HepG2 (cell line): Measurements from ENCODE around the gene PSD4. TPM values are rescaled to one million over a fixed set of nuclear protein-coding genes. Genes with fewer than 3 reads are reported as not detected.

Source experiments
- CEBPB ChIP-seq: IDR thresholded peaks from 2 replicates; pipeline ENCODE4 v1.6.1; 2011; ENCODE audit warnings: low read depth, low read length, improper control_type of control experiment, borderline replicate concordance
- HDAC2 ChIP-seq: sonication (generic); formaldehyde crosslinking; IDR thresholded peaks from 2 replicates; pipeline ENCODE4 v1.4.0; 2020; ENCODE audit warnings: missing genetic modification reagents
- HNF1A ChIP-seq, 2 experiments: sonication (generic) in 1 of 2; formaldehyde crosslinking in 1 of 2; IDR thresholded peaks; 2 replicates each; pipeline versions ENCODE4 v1.4.0 to v1.6.1; 2016 to 2020; ENCODE audit warnings: borderline replicate concordance in 1 of 2, low read depth in 1 of 2, mild to moderate bottlenecking in 1 of 2, missing genetic modification reagents in 1 of 2
- MAFK ChIP-seq, 2 experiments: IDR thresholded peaks in 1 of 2; conservative IDR thresholded peaks in 1 of 2; 2 replicates each; pipeline ENCODE4 v1.6.1; 2011; ENCODE audit warnings: improper control_type of control experiment in 2 of 2, low read length in 2 of 2
- NFE2 ChIP-seq: sonication (generic); formaldehyde crosslinking; IDR thresholded peaks from 2 replicates; pipeline ENCODE4 v1.4.0; 2020; ENCODE audit warnings: missing genetic modification reagents
- SATB2 ChIP-seq: sonication (generic); formaldehyde crosslinking; IDR thresholded peaks from 2 replicates; pipeline ENCODE4 v1.5.0; 2020; ENCODE audit warnings: missing genetic modification reagents
- SP140L ChIP-seq: sonication (generic); formaldehyde crosslinking; IDR thresholded peaks from 2 replicates; pipeline ENCODE4 v1.4.0; 2020; ENCODE audit warnings: missing genetic modification reagents, borderline replicate concordance
- STAT6 ChIP-seq: sonication (generic); formaldehyde crosslinking; IDR thresholded peaks from 2 replicates; pipeline ENCODE4 v1.4.0; 2020; ENCODE audit warnings: missing genetic modification reagents, mild to moderate bottlenecking, borderline replicate concordance
- U2AF2 ChIP-seq: fragments of 200-400 bp; formaldehyde crosslinking; IDR thresholded peaks from 2 replicates; pipeline ENCODE4 v1.6.1; 2017; ENCODE audit warnings: low read depth, mild to moderate bottlenecking, low read length
- ZBTB34 ChIP-seq: sonication (generic); formaldehyde crosslinking; IDR thresholded peaks from 2 replicates; pipeline ENCODE4 v1.8.0; 2022; ENCODE audit warnings: mild to moderate bottlenecking, missing genetic modification reagents
- ZNF225 ChIP-seq: sonication (generic); formaldehyde crosslinking; IDR thresholded peaks from 2 replicates; pipeline ENCODE4 v1.4.0; 2020; ENCODE audit warnings: mild to moderate bottlenecking, missing genetic modification reagents
- ZNF232 ChIP-seq: sonication (generic); formaldehyde crosslinking; IDR thresholded peaks from 2 replicates; pipeline ENCODE4 v1.4.0; 2020; ENCODE audit warnings: missing genetic modification reagents, borderline replicate concordance
- ZNF235 ChIP-seq: sonication (generic); formaldehyde crosslinking; IDR thresholded peaks from 2 replicates; pipeline ENCODE4 v1.8.1; 2023; ENCODE audit warnings: mild to moderate bottlenecking, missing genetic modification reagents, borderline replicate concordance
- ZNF335 ChIP-seq: sonication (generic); formaldehyde crosslinking; IDR thresholded peaks from 2 replicates; pipeline ENCODE4 v1.4.0; 2020; ENCODE audit warnings: missing genetic modification reagents
- ZNF550 ChIP-seq: sonication (generic); formaldehyde crosslinking; IDR thresholded peaks from 2 replicates; pipeline ENCODE4 v1.4.0; 2020; ENCODE audit warnings: mild to moderate bottlenecking, missing genetic modification reagents, borderline replicate concordance
- ZNF770 ChIP-seq: sonication (generic); formaldehyde crosslinking; IDR thresholded peaks from 2 replicates; pipeline ENCODE4 v1.5.0; 2020; ENCODE audit warnings: mild to moderate bottlenecking, missing genetic modification reagents
- polyA plus RNA-seq, 8 experiments: library from polyadenylated mRNA; depleted of rRNA in 3 of 8; stranded (reverse) in 7 of 8; unstranded in 1 of 8; fragments of >200 nt; fragmentation: Illumina TruSeq in 4 of 8; extraction: Trizol in 4 of 8; gene quantifications; 2 replicates each; pipeline versions ENCODE4 v1.2.1 to v1.2.3, GENCODE V29; 2011 to 2016; ENCODE audit warnings: low read depth in 4 of 8, missing spikeins in 1 of 8, mixed read lengths in 1 of 8; ENCODE audit not compliant: insufficient read depth in 1 of 8
- total RNA-seq, 5 experiments: library from RNA; depleted of rRNA; stranded (reverse); fragments of >200 nt; fragmentation: Illumina TruSeq; extraction: Trizol; gene quantifications; 2 replicates each; pipeline ENCODE4 v1.2.3, GENCODE V29; 2016; ENCODE audit warnings: low read depth in 1 of 5

Gene PSD4
- total and polyA plus RNA-seq, 2 of the 13 experiments (the other 11 are each of a cell fraction or from before 2014, with no cell fraction given), result 5.8 to 9.4 TPM

GRCh38 chr2:113198790-113199612 lies 25.2 kb downstream of the PSD4 start (continued):
- TF ChIP-seq ZNF225 (peak; percentile 83; the same call in 1 of the 2 replicates), CEBPB (no peak), ZNF770 (CRISPR knock-in tag) (peak; percentile 75), U2AF2 (no peak), ZNF235 (CRISPR knock-in tag) (peak; percentile 45; the same call in 1 of the 2 replicates), SATB2 (CRISPR knock-in tag) (no peak), STAT6 (CRISPR knock-in tag) (no peak), ZBTB34 (CRISPR knock-in tag) (no peak), MAFK (conservative IDR thresholded peaks at IDR 0.05 in 1 of 2, IDR thresholded peaks at IDR 0.05 in 1 of 2; ENCODE audit: low read length in 2 of 2) (no peak), ZNF335 (CRISPR knock-in tag) (0 out of 2 replicates have a peak, but pooled peaks have one; percentile 21), SP140L (CRISPR knock-in tag) (no peak), HDAC2 (peak; percentile 65; the same call in 1 of the 2 replicates), HNF1A (IDR thresholded peaks at IDR 0.05; ENCODE audit: low read depth) (no peak), HNF1A (CRISPR knock-in tag; IDR thresholded peaks at IDR 0.05; ENCODE audit: borderline replicate concordance) (peak; percentile 84), NFE2 (CRISPR knock-in tag) (no peak), ZNF550 (CRISPR knock-in tag) (no peak), ZNF232 (CRISPR knock-in tag) (no peak)
